Liver (tissue), 9 donors: ENCODE measurements around the gene ANO10. TPM values are rescaled to one million over a fixed set of nuclear protein-coding genes. Genes with fewer than 3 reads are reported as not detected.

Experiments used
- DNase-seq: peaks from one replicate; pipeline ENCODE4 v3.0.0-alpha.2; 2017; ENCODE audit warnings: low spot score
- H3K27ac ChIP-seq, 2 donors: one replicate each; pipeline ENCODE4 v1.7.0; 2013; ENCODE audit warnings: inconsistent platforms in 2 of 2, low read length in 2 of 2, control low read depth in 1 of 2, low read depth in 1 of 2, mild to moderate bottlenecking in 1 of 2
- H3K27me3 ChIP-seq, 4 donors: one replicate each; pipeline versions ENCODE4 v1.6.1 to v1.7.0; 2013; ENCODE audit warnings: low read length in 3 of 4, inconsistent platforms in 1 of 4, mild to moderate bottlenecking in 1 of 4, moderate library complexity in 1 of 4; ENCODE audit not compliant: control insufficient read depth in 4 of 4, insufficient read depth in 4 of 4
- H3K36me3 ChIP-seq, 4 donors: one replicate each; pipeline versions ENCODE4 v1.6.1 to v1.7.0; 2013; ENCODE audit warnings: low read length in 3 of 4, mild to moderate bottlenecking in 3 of 4, low read depth in 1 of 4, moderate library complexity in 1 of 4; ENCODE audit not compliant: control insufficient read depth in 4 of 4, insufficient read depth in 3 of 4
- H3K4me1 ChIP-seq, 4 donors: one replicate each; pipeline versions ENCODE4 v1.6.1 to v1.7.0; 2013; ENCODE audit warnings: low read length in 3 of 4, mild to moderate bottlenecking in 3 of 4, moderate library complexity in 1 of 4; ENCODE audit not compliant: control insufficient read depth in 4 of 4, insufficient read depth in 4 of 4
- H3K4me3 ChIP-seq, 3 donors: one replicate each; pipeline versions ENCODE4 v1.6.1 to v1.7.0; 2013; ENCODE audit warnings: low read length in 3 of 3, control low read depth in 1 of 3, low read depth in 1 of 3, mild to moderate bottlenecking in 1 of 3
- H3K9ac ChIP-seq, 2 donors: one replicate each; pipeline ENCODE4 v1.7.0; 2013; ENCODE audit warnings: low read length in 2 of 2, mild to moderate bottlenecking in 2 of 2, moderate library complexity in 2 of 2, control low read depth in 1 of 2, low read depth in 1 of 2
- H3K9me3 ChIP-seq, 4 donors: one replicate each; pipeline versions ENCODE4 v1.6.1 to v1.7.0; 2013; ENCODE audit warnings: low read length in 3 of 4; ENCODE audit not compliant: control insufficient read depth in 4 of 4
- CTCF ChIP-seq: fragments of 150-350 bp; IDR thresholded peaks from 2 replicates; pipeline ENCODE4 v1.5.1; 2017; ENCODE audit warnings: improper control_type of control experiment, low read depth, low read length; ENCODE audit not compliant: missing input control
- FOXA2 ChIP-seq: IDR thresholded peaks from 2 replicates; pipeline ENCODE4 v1.6.1; 2016; ENCODE audit warnings: antibody characterized with exemption
- GABPA ChIP-seq, 2 donors: IDR thresholded peaks in 1 of 2; conservative IDR thresholded peaks in 1 of 2; 2 replicates each; pipeline ENCODE4 v1.6.1; 2016; ENCODE audit warnings: antibody characterized with exemption in 2 of 2, mild to moderate bottlenecking in 1 of 2, moderate library complexity in 1 of 2
- HNF4G ChIP-seq: IDR thresholded peaks from 2 replicates; pipeline ENCODE4 v1.6.1; 2016; ENCODE audit warnings: antibody characterized with exemption
- JUND ChIP-seq, 2 donors: IDR thresholded peaks; 2 replicates each; pipeline ENCODE4 v1.6.1; 2016; ENCODE audit warnings: antibody characterized with exemption in 2 of 2
- MAX ChIP-seq: IDR thresholded peaks from 2 replicates; pipeline ENCODE4 v1.6.1; 2016; ENCODE audit warnings: antibody characterized with exemption
- RAD21 ChIP-seq, 2 donors: IDR thresholded peaks; 2 replicates each; pipeline ENCODE4 v1.6.1; 2016; ENCODE audit warnings: antibody characterized with exemption in 2 of 2, mild to moderate bottlenecking in 2 of 2
- REST ChIP-seq: IDR thresholded peaks from 2 replicates; pipeline ENCODE4 v1.6.1; 2016; ENCODE audit warnings: antibody characterized with exemption, mild to moderate bottlenecking
- RXRA ChIP-seq, 2 donors: IDR thresholded peaks; 2 replicates each; pipeline ENCODE4 v1.6.1; 2017 to 2018; ENCODE audit warnings: antibody characterized with exemption in 2 of 2, mild to moderate bottlenecking in 1 of 2
- SP1 ChIP-seq: IDR thresholded peaks from 2 replicates; pipeline ENCODE4 v1.6.1; 2018; ENCODE audit warnings: antibody characterized with exemption, mild to moderate bottlenecking
- YY1 ChIP-seq: IDR thresholded peaks from 2 replicates; pipeline ENCODE4 v1.6.1; 2016; ENCODE audit warnings: antibody characterized with exemption, mild to moderate bottlenecking
- ZBTB33 ChIP-seq: IDR thresholded peaks from 2 replicates; pipeline ENCODE4 v1.6.1; 2016; ENCODE audit warnings: antibody characterized with exemption
- WGBS: extraction: QIAGEN DNeasy Blood & Tissue Kit; methylation state at CpG from one replicate; pipeline ENCODE4 v1.1.7; 2013; 5-methylcytosine and 5-hydroxymethylcytosine counted together
- polyA plus RNA-seq, 2 donors: library from polyadenylated mRNA; stranded (reverse) in 1 of 2; unstranded in 1 of 2; fragments of 200-250 nt in 1 of 2; fragments of >200 nt in 1 of 2; fragmentation: Nextera tagmentation in 1 of 2; extraction: Ambion mirVana in 1 of 2; gene quantifications; one replicate each; pipeline versions ENCODE4 v1.2.1 to v1.2.3, GENCODE V29; 2013 to 2015
- total RNA-seq, 2 donors: library from RNA; depleted of rRNA; stranded (reverse); fragments of >200 nt; gene quantifications; one replicate each; pipeline ENCODE4 v1.2.3, GENCODE V29; 2014
- TF ChIP-seq, protein P1 (sequence below): IDR thresholded peaks from 2 replicates; pipeline ENCODE4 v1.6.1; 2016; ENCODE audit warnings: antibody characterized with exemption
- donor health status: healthy.
- donor health status: healthy.
- donor health status: healthy.
- donor health status: healthy.
- donor health status: healthy.

ANO10 gene
- total and polyA plus RNA-seq, 4 donors = 5.6 to 8.7 (median 6.8) TPM

GRCh38 chr3:43372007-43372740 lies 249.6 kb downstream of the ANO10 start:
- no peak overlapping the region for H3K4me3 ChIP-seq
- no peak overlapping the region for H3K9ac ChIP-seq
- H3K4me1 ChIP-seq = peaks cover 0 to 4% (median 1%) of the 10 kb centered on the region in 4 donors
- 96% methylated on average over 10 of the region's 10 CpGs for WGBS
- no peak for TF ChIP-seq GABPA (IDR thresholded peaks at IDR 0.05 in 1 of 2, conservative IDR thresholded peaks at IDR 0.05 in 1 of 2)
- no peak for TF ChIP-seq RXRA (IDR thresholded peaks at IDR 0.05)
- TF ChIP-seq, protein P1, sequence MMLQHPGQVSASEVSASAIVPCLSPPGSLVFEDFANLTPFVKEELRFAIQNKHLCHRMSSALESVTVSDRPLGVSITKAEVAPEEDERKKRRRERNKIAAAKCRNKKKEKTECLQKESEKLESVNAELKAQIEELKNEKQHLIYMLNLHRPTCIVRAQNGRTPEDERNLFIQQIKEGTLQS = no peak
- TF ChIP-seq RAD21 (IDR thresholded peaks at IDR 0.05) = no peak
- no peak for TF ChIP-seq ZBTB33
- no peaks in the 10 kb centered on the region for H3K9me3 ChIP-seq
- H3K27me3 ChIP-seq = no peaks in the 10 kb centered on the region
- H3K27ac ChIP-seq = no peak overlapping the region
- no peaks in the 10 kb centered on the region for H3K36me3 ChIP-seq
- DNase-seq = no peak

- no peak for DNase-seq
- H3K27ac ChIP-seq = no peak overlapping the region
- H3K9me3 ChIP-seq = no peaks in the 10 kb centered on the region
- TF ChIP-seq, protein P1 = no peak
- TF ChIP-seq REST (no peak), JUND (IDR thresholded peaks at IDR 0.05) (no peak), MAX (no peak), HNF4G (no peak), CTCF (no peak), FOXA2 (no peak), YY1 (no peak), RXRA (IDR thresholded peaks at IDR 0.05) (no peak), SP1 (no peak)
- no peak overlapping the region for H3K9ac ChIP-seq
- H3K4me3 ChIP-seq = no peak overlapping the region
- WGBS = 93% methylated on average over 3 of the region's 3 CpGs
- H3K36me3 ChIP-seq = no peaks in the 10 kb centered on the region
- no peaks in the 10 kb centered on the region for H3K4me1 ChIP-seq
- H3K27me3 ChIP-seq = no peaks in the 10 kb centered on the region
Observed at GRCh38 chr3:43371494-43371893, 250.3 kb downstream of the ANO10 start.
